Transverse colon (tissue), 4 donors: ENCODE measurements around the gene ELFN1. TPM values are rescaled to one million over a fixed set of nuclear protein-coding genes. Genes with fewer than 3 reads are reported as not detected.

ENCODE experiments used
- DNase-seq: peaks from one replicate; pipeline ENCODE4 v3.0.0-alpha.2; 2019
- H3K27ac ChIP-seq, 4 donors: fragments of 200-600 bp; sonication (generic); 2 replicates each; pipeline ENCODE4 v1.5.1; 2016 to 2018; ENCODE audit warnings: inconsistent platforms in 4 of 4
- H3K27me3 ChIP-seq: fragments of 200-600 bp; sonication (generic); 2 replicates; pipeline ENCODE4 v1.5.1; 2017; ENCODE audit warnings: inconsistent platforms
- H3K36me3 ChIP-seq, 4 donors: fragments of 200-600 bp; sonication (generic); 2 replicates each; pipeline ENCODE4 v1.5.1; 2017 to 2019; ENCODE audit warnings: inconsistent platforms in 4 of 4
- H3K4me1 ChIP-seq, 4 donors: fragments of 200-600 bp; sonication (generic); 2 replicates each; pipeline ENCODE4 v1.5.1; 2017 to 2020; ENCODE audit warnings: inconsistent platforms in 4 of 4
- H3K4me3 ChIP-seq, 4 donors: fragments of 200-600 bp; sonication (generic); 1 replicate in 1 of 4; 2 replicates in 3 of 4; pipeline versions ENCODE4 v1.5.1 to v1.6.1; 2017 to 2019; ENCODE audit warnings: inconsistent platforms in 4 of 4
- H3K9me3 ChIP-seq, 2 donors: fragments of 200-600 bp; sonication (generic); 2 replicates each; pipeline ENCODE4 v1.5.1; 2017 to 2019; ENCODE audit warnings: inconsistent platforms in 2 of 2
- EP300 ChIP-seq: sonication (generic); formaldehyde crosslinking; IDR thresholded peaks from one replicate; pipeline ENCODE4 v1.6.1; 2017; ENCODE audit warnings: antibody characterized with exemption, low read depth
- POLR2A ChIP-seq: fragments of 450-650 bp; IDR thresholded peaks from one replicate; pipeline ENCODE4 v1.6.1; 2016; ENCODE audit warnings: antibody characterized with exemption, mild to moderate bottlenecking, moderate library complexity
- POLR2AphosphoS5 ChIP-seq, 3 donors: sonication (generic); formaldehyde crosslinking; IDR thresholded peaks; one replicate each; pipeline ENCODE4 v1.6.1; 2016; ENCODE audit warnings: antibody characterized with exemption in 3 of 3
- WGBS, 2 donors: methylation state at CpG; one replicate each; pipeline ENCODE4 v1.1.5; 2018; ENCODE audit warnings: low coverage in 1 of 2; 5-methylcytosine and 5-hydroxymethylcytosine counted together
- in situ Hi-C, 4 donors: fragments of 200-750 bp; cut with MboI; loops; one replicate each; pipeline versions ENCODE4 v1.15.0 to v1.15.1; 2017; ENCODE audit warnings: low sequenced_read_pairs in 3 of 4, low pct_ligation_motif_present in 1 of 4, low pct_unique_long_range_greater_than_20kb in 1 of 4
- intact Hi-C: fragments of 100-400 bp; cut with DNase I; formaldehyde crosslinking; loops from one replicate; pipeline ENCODE4 v1.15.1; 2023; ENCODE audit warnings: low total_unique reads
- total RNA-seq, 4 donors: library from RNA; depleted of rRNA; stranded (reverse); fragments of >200 nt; gene quantifications; one replicate each; pipeline ENCODE4 v1.1.0, GENCODE V29; 2016
- TF ChIP-seq, protein P1 (sequence below), 5 experiments: fragments of 200-600 bp in 3 of 5; fragments of 450-650 bp in 2 of 5; sonication (generic) in 3 of 5; IDR thresholded peaks; 1 replicate in 2 of 5; 2 replicates in 3 of 5; pipeline ENCODE4 v1.5.1; 2016 to 2017; ENCODE audit warnings: antibody characterized with exemption in 5 of 5, inconsistent platforms in 3 of 5, mild to moderate bottlenecking in 2 of 5, moderate library complexity in 1 of 5

Gene ELFN1
- total RNA-seq, 4 donors from 2014 or later = 0.14 to 0.60 (median 0.32) TPM; not detected in 1

DNA sequence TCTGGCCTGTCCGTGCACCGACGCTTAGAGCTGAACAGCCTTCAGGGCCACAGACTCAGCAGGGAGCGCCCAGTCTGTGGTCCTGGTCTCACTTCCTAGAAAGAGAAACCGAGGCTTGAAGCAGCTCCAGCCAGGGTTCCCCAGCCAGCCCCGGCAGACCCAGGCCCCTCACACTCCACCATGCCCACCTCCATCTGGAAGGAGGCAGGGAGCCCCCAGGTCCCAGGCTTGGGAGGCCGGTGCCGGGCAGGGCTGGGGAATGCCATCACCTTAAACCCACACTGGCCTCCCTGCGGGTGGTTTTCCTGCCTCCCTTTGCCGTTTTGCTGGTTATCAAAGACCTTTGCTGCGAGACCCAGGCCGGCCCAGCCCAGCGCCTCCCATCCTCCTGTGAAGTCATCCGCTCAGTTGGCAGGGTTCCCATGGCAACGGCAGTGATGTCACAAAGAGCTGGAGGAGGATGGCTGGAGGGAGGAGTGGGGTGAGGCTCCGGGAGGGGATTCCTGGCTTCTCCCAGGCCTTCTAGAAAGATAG is 24.0 kb downstream of the ELFN1 start:
- no peak for DNase-seq
- in situ Hi-C loops = no loop called here
- Histone ChIP-seq H3K36me3 (no peaks in the 10 kb centered on the region), H3K4me1 (no peaks in the 10 kb centered on the region), H3K9me3 (no peaks in the 10 kb centered on the region), H3K27ac (no peak overlapping the region), H3K27me3 (peaks cover 4% of the 10 kb centered on the region), H3K4me3 (no peak overlapping the region)
- 63% methylated on average over 16 of the region's 16 CpGs; no CpG with 5 or more reads in 1 of the 2 donors for WGBS, 2 donors
- no peak for TF ChIP-seq POLR2A
- TF ChIP-seq, protein P1, sequence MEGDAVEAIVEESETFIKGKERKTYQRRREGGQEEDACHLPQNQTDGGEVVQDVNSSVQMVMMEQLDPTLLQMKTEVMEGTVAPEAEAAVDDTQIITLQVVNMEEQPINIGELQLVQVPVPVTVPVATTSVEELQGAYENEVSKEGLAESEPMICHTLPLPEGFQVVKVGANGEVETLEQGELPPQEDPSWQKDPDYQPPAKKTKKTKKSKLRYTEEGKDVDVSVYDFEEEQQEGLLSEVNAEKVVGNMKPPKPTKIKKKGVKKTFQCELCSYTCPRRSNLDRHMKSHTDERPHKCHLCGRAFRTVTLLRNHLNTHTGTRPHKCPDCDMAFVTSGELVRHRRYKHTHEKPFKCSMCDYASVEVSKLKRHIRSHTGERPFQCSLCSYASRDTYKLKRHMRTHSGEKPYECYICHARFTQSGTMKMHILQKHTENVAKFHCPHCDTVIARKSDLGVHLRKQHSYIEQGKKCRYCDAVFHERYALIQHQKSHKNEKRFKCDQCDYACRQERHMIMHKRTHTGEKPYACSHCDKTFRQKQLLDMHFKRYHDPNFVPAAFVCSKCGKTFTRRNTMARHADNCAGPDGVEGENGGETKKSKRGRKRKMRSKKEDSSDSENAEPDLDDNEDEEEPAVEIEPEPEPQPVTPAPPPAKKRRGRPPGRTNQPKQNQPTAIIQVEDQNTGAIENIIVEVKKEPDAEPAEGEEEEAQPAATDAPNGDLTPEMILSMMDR (IDR thresholded peaks at IDR 0.05) = no peak
- intact Hi-C loops = no loop called here

- Histone ChIP-seq H3K27me3 (peaks cover 4% of the 10 kb centered on the region), H3K4me3 (no peak overlapping the region), H3K36me3 (no peaks in the 10 kb centered on the region), H3K9me3 (no peaks in the 10 kb centered on the region), H3K27ac (no peak overlapping the region), H3K4me1 (no peaks in the 10 kb centered on the region)
- 73 to 74% methylated on average over 3 to 28 of the region's 31 CpGs for WGBS, 2 donors
- intact Hi-C loops (no loop called here), in situ Hi-C loops (no loop called here)
- no peak for DNase-seq
- TF ChIP-seq EP300 (no peak), POLR2A (no peak), POLR2AphosphoS5 (IDR thresholded peaks at IDR 0.05) (no peak)
- TF ChIP-seq, protein P1 (IDR thresholded peaks at IDR 0.05) = no peak
These were observed 24.8 kb downstream of the ELFN1 start for GRCh38 chr7:1694611-1695511.

DNA sequence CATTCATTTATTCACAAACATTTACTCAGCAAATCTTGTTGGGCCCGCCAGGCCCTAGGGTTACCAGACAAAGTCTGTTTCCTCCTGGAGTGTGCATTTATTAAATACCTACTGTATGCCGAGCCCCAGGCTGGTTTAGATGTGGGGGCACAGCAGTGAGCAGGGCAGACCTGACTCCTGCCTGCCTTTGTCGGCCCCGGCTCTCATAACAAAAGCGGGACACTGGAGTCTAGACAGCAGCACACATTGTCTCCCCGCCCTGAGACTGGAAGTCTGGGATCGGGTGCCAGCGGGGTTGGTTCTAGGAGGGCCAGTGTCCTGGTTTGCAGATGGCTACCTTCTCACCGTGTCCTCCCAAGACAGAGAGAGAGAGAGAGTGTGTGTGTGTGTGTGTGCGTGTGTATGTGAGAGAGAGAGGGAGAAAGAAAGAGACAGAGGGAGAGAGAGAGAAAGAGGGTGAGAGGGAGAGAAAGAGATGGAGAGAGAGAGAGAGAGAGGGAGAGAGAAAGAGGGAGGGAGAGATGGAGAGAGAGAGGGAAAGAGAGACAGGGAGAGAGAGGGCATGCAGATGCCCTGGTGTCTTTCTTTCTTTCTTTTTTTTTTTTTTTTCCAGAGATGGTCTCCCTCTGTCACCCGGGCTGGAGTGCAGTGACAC is 25.9 kb downstream of the ELFN1 start:
- H3K36me3 ChIP-seq = no peaks in the 10 kb centered on the region
- no peak overlapping the region for H3K4me3 ChIP-seq
- peaks cover 4% of the 10 kb centered on the region for H3K27me3 ChIP-seq
- DNase-seq = no peak
- no peak overlapping the region for H3K27ac ChIP-seq
- in situ Hi-C loops = no loop called here
- WGBS, 2 donors = 60 to 78% methylated on average over 7 to 11 of the region's 11 CpGs
- no peaks in the 10 kb centered on the region for H3K4me1 ChIP-seq
- H3K9me3 ChIP-seq = no peaks in the 10 kb centered on the region
- intact Hi-C loops = no loop called here
- TF ChIP-seq EP300 (no peak), POLR2AphosphoS5 (IDR thresholded peaks at IDR 0.05) (no peak), POLR2A (no peak)
- TF ChIP-seq, protein P1 (IDR thresholded peaks at IDR 0.05) = no peak
